Panc1 (cell line): ENCODE results near the gene ATP2B2. TPM values are rescaled to one million over a fixed set of nuclear protein-coding genes. Genes with fewer than 3 reads are reported as not detected.

Experiments used
- ATAC-seq: fragments of 200-7000 bp; cut with Tn5 transposase; 2 replicates; pipeline ENCODE4 v1.9.1; 2020; ENCODE audit warnings: mild to moderate bottlenecking, moderate library complexity
- BruUV-seq: library from RNA; stranded (reverse); fragments of 400-500 nt; replicated peaks from 2 replicates; lab custom pipeline; 2021; lab: Mats Ljungman, UMichigan
- CTCF ChIA-PET: fragments of 300-600 bp; sonication (Branson Sonifier 250); formaldehyde crosslinking; loops from one replicate; lab custom pipeline; 2022; ENCODE audit warnings: antibody characterized with exemption; lab: Charles Lee
- POLR2A ChIA-PET: fragments of 300-600 bp; sonication (Branson Sonifier 250); formaldehyde crosslinking; loops from one replicate; lab custom pipeline; 2022; ENCODE audit warnings: antibody characterized with exemption; lab: Charles Lee
- DNase-seq: peaks from one replicate; pipeline ENCODE4 v3.0.0-alpha.2; 2010; ENCODE audit warnings: low read depth, low spot score
- H3K27ac ChIP-seq: 2 replicates; pipeline ENCODE4 v1.5.1; 2011; ENCODE audit warnings: mild to moderate bottlenecking, low read length, inconsistent platforms
- H3K27me3 ChIP-seq: fragments of 200-500 bp; sonication (Bioruptor generic); 2 replicates; pipeline ENCODE4 v1.6.0; 2014; ENCODE audit warnings: low read length, inconsistent platforms; ENCODE audit not compliant: control insufficient read depth, insufficient read depth
- H3K36me3 ChIP-seq: fragments of 200-500 bp; sonication (Bioruptor generic); 2 replicates; pipeline ENCODE4 v1.5.1; 2014; ENCODE audit warnings: inconsistent platforms, mild to moderate bottlenecking, low read length, moderate library complexity; ENCODE audit not compliant: control insufficient read depth, insufficient read depth
- H3K4me1 ChIP-seq: 2 replicates; pipeline ENCODE4 v1.5.1; 2011; ENCODE audit warnings: inconsistent platforms, mild to moderate bottlenecking, low read length, moderate library complexity; ENCODE audit not compliant: control insufficient read depth, insufficient read depth
- H3K4me3 ChIP-seq, 2 experiments: 2 replicates each; pipeline ENCODE4 v1.5.1; 2011 to 2012; ENCODE audit warnings: low read depth in 2 of 2, low read length in 2 of 2, mild to moderate bottlenecking in 2 of 2, inconsistent platforms in 1 of 2, moderate library complexity in 1 of 2
- H3K9me3 ChIP-seq: fragments of 200-500 bp; sonication (Bioruptor generic); 2 replicates; pipeline ENCODE4 v1.5.1; 2014; ENCODE audit warnings: low read depth, mild to moderate bottlenecking, inconsistent platforms, low read length, moderate library complexity; ENCODE audit not compliant: control insufficient read depth, insufficient read depth
- CTCF ChIP-seq: fragments of 450-650 bp; IDR thresholded peaks from 2 replicates; pipeline ENCODE4 v1.5.1; 2017; ENCODE audit warnings: mild to moderate bottlenecking
- POLR2AphosphoS5 ChIP-seq: IDR thresholded peaks from 2 replicates; pipeline ENCODE4 v1.6.1; 2012; ENCODE audit warnings: mild to moderate bottlenecking, low read depth, low read length, moderate library complexity
- REST ChIP-seq, 2 experiments: IDR thresholded peaks; 2 replicates each; pipeline ENCODE4 v1.6.1; 2011 to 2012; ENCODE audit warnings: low read depth in 2 of 2, control low read depth in 1 of 2, low read length in 1 of 2, mild to moderate bottlenecking in 1 of 2, moderate library complexity in 1 of 2; ENCODE audit not compliant: insufficient read depth in 1 of 2
- SIN3A ChIP-seq: IDR thresholded peaks from 2 replicates; pipeline ENCODE4 v1.6.1; 2012; ENCODE audit warnings: low read depth, mild to moderate bottlenecking, low read length, moderate library complexity, borderline replicate concordance; ENCODE audit not compliant: insufficient read depth
- TCF7L2 ChIP-seq: IDR thresholded peaks from 2 replicates; pipeline ENCODE4 v1.6.1; 2011; ENCODE audit warnings: mild to moderate bottlenecking, low read depth, low read length, inconsistent platforms
- in situ Hi-C: cut with HindIII; loops from 2 replicates; pipeline ENCODE4 v1.10.0; 2016; ENCODE audit warnings: low sequenced_read_pairs, low pct_unique_long_range_greater_than_20kb
- intact Hi-C: fragments of 100-400 bp; cut with micrococcal nuclease; formaldehyde crosslinking; loops from one replicate; pipeline ENCODE4 v1.10.0; 2022; ENCODE audit not compliant: unreplicated experiment
- total RNA-seq: library from RNA; stranded (reverse); gene quantifications from one replicate; pipeline ENCODE4 v1.2.1, GENCODE V29; 2021; ENCODE audit not compliant: unreplicated experiment

Gene ATP2B2
- total RNA-seq, 1 experiment from 2014 or later: not detected

GRCh38 chr3:10480871-10481378 lies 24.5 kb downstream of the ATP2B2 start:
- BruUV-seq: no TSS peak
- no peaks in the 10 kb centered on the region for H3K4me1 ChIP-seq
- ChIA-PET CTCF (no interaction called here), POLR2A (interaction anchor here (0.6 kb wide), 1 partner anchor 366 kb away, joined by 13 read pairs; no protein-coding TSS in a partner anchor)
- H3K9me3 ChIP-seq: no peaks in the 10 kb centered on the region
- ATAC-seq (no peak), DNase-seq (no peak)
- TF ChIP-seq TCF7L2: no peak
- no peak for TF ChIP-seq CTCF
- TF ChIP-seq SIN3A: no peak
- no peak for TF ChIP-seq REST (IDR thresholded peaks at IDR 0.05; ENCODE audit: insufficient read depth in 1 of 2, low read depth in 2 of 2, low read length in 1 of 2)
- TF ChIP-seq POLR2AphosphoS5: no peak
- no peak overlapping the region for H3K4me3 ChIP-seq
- H3K36me3 ChIP-seq: no peaks in the 10 kb centered on the region
- H3K27ac ChIP-seq: no peak overlapping the region
- H3K27me3 ChIP-seq: no peaks in the 10 kb centered on the region
- intact Hi-C loops: no loop called here
- in situ Hi-C loops: no loop called here

- Histone ChIP-seq H3K4me3 (no peak overlapping the region), H3K9me3 (no peaks in the 10 kb centered on the region), H3K27ac (no peak overlapping the region), H3K27me3 (no peaks in the 10 kb centered on the region), H3K4me1 (no peaks in the 10 kb centered on the region), H3K36me3 (no peaks in the 10 kb centered on the region)
- DNase-seq (no peak), ATAC-seq (no peak)
- intact Hi-C loops: no loop called here
- in situ Hi-C loops: no loop called here
- POLR2A ChIA-PET: no interaction called here
- CTCF ChIA-PET: no interaction called here
- TF ChIP-seq REST (IDR thresholded peaks at IDR 0.05; ENCODE audit: insufficient read depth in 1 of 2, low read depth in 2 of 2, low read length in 1 of 2): no peak
- TF ChIP-seq POLR2AphosphoS5: no peak
- no peak for TF ChIP-seq SIN3A
- TF ChIP-seq CTCF: no peak
- TF ChIP-seq TCF7L2: no peak
- BruUV-seq: no TSS peak
Measured at GRCh38 chr3:10479311-10479710, 26.1 kb downstream of the ATP2B2 start.
